Measurements from ENCODE around the gene VWC2. TPM values are rescaled to one million over a fixed set of nuclear protein-coding genes. Genes with fewer than 3 reads are reported as not detected.
"Not testable (repeated sequence)": the region's sequence is repeated elsewhere in the genome, so short reads cannot be mapped to it uniquely, and the experiment has no call there.

The VWC2 gene
- total RNA-seq, 1 donor from 2014 or later: 0.10 TPM

- no peak for DNase-seq
Observed at GRCh38 chr7:49787980-49788379, 14.5 kb downstream of the VWC2 start.

GRCh38 chr7:49788455-49789059 lies 15.1 kb downstream of the VWC2 start:
- no peak for DNase-seq

DNA sequence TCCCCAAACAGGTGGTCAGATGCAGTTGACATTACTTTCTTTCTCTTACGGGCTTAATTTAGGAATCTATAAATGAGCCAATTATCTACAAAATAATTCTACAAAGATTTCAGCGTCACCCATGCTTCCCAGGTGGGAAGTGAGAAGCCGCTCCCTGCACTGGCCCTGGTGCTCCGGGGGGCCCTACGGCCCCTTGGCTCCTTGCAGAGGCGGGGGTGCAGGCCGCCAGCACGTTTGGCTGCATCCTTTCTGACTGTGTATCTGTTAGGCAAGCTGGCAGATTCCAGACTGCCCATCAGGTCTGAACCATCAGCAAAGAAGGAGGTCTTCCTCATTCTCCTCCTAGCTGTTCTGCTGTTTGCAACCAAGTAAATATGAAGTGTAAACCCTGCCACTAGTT lies 16.3 kb downstream of the VWC2 start:
- no peak for DNase-seq

GRCh38 chr7:49790209-49790608 lies 16.8 kb downstream of the VWC2 start:
- no peak for DNase-seq

- peak; percentile 57 for DNase-seq
Observed at GRCh38 chr7:49791088-49791741, 17.8 kb downstream of the VWC2 start.

- DNase-seq: no peak
Observed at GRCh38 chr7:49797987-49798660, 24.7 kb downstream of the VWC2 start.

DNA sequence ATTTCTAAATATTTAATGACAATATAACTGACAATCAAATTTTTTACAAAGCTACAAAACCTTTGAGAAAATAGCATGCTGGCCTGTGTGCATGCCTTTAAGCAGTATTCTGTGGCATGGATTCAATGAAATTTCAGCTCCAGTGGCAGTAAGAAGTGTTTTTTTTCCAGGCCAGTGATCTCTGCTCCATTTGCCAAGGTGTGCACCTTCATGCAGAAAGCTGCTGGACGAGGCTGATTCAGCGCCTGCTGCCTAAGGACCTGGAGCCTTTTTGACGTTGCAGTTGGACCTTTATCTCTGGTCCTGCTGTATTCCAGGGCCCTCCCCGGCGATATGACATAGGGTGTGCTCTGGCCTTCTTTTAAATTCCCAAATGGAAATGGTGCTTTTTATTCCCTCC lies 26.6 kb downstream of the VWC2 start:
- no peak for DNase-seq

DNA sequence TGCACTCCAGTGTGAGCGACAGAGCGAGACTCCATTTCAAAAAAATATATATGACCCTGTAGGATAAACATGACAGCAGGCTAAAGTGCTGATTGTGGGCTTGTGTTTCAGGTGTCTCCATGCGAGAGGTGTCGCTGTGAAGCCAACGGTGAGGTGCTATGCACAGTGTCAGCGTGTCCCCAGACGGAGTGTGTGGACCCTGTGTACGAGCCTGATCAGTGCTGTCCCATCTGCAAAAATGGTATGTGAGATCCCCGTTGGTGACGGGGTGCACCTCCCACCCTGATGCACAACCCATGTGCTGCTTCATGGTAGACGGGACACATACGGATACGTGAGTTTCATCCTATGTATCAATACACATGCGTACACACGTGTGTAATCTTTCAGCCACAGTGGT lies 29.2 kb downstream of the VWC2 start:
- DNase-seq: no peak

GRCh38 chr7:49803812-49804211 lies 30.4 kb downstream of the VWC2 start:
- DNase-seq: no peak

- DNase-seq: no peak
Observed at GRCh38 chr7:49805371-49806007, 32.1 kb downstream of the VWC2 start.

- DNase-seq: no peak
Observed at GRCh38 chr7:49812534-49812933, 39.1 kb downstream of the VWC2 start.

DNA sequence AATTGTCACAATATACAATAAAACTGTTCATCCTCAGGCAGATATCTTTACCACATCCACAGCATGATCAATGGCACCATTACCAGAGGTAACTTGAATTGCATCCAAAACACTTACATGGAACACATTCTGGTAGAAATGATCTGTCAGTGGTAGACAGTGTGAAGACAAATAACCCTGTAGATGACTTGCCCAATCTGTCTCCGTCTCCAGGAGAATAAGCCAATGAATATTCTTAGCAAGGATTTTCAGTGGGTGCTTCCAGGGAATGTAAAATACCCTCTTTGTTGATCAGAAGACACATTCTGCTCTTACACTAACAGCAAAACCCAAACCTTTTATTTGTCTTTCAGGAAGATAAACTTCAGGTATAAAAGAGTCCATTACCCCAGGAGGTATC lies 43.8 kb downstream of the VWC2 start:
- DNase-seq: no peak

- DNase-seq: no peak
Observed at GRCh38 chr7:49821181-49821580, 47.7 kb downstream of the VWC2 start.

GRCh38 chr7:49822856-49823255 lies 49.4 kb downstream of the VWC2 start:
- DNase-seq: peak; percentile 59

GRCh38 chr7:49823566-49823965 lies 50.1 kb downstream of the VWC2 start:
- no peak for DNase-seq

DNA sequence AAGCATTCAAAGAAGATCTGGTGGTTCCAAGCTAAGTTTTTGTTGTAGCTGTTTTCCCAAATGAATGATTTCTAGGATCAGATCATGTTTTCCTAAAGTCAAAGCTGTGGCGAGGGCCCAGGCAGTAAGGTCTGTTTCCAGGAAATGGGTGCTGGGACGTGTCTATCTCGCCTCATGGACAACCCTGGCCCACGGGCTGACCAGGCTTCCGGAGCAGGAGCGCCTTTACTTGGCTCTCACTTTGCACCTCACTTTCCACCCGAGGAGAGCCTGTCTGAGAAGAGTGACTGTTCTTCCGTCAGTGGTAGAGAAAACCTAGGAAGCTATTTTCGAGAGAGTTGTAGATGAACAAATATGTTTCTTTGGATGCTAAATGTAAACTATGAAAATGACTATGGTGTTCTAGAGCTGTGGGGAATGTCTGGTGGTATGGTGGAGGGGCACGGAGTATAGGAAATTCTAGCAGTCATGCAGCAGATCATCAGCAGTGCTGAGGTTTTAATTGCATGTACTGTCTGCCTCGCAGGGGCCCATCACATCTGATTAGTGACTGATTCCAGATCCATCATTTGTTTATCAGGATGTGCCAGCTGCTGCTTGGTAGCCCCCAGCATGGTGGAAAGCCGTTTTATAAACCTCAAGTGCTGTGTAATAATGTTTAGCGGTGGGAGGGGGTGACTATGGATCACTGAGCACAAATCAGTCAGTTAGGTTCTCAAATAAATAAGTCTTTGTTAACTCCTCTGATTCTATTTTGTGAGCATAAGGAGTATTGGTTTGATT lies 66.6 kb downstream of the VWC2 start:
- no peak for DNase-seq

- peak; percentile 50 for DNase-seq
Observed at GRCh38 chr7:49840751-49841405, 67.4 kb downstream of the VWC2 start.

- no peak for DNase-seq
Observed at GRCh38 chr7:49845626-49846025, 72.2 kb downstream of the VWC2 start.

- no peak for DNase-seq
Observed at GRCh38 chr7:49848211-49848841, 74.9 kb downstream of the VWC2 start.

DNA sequence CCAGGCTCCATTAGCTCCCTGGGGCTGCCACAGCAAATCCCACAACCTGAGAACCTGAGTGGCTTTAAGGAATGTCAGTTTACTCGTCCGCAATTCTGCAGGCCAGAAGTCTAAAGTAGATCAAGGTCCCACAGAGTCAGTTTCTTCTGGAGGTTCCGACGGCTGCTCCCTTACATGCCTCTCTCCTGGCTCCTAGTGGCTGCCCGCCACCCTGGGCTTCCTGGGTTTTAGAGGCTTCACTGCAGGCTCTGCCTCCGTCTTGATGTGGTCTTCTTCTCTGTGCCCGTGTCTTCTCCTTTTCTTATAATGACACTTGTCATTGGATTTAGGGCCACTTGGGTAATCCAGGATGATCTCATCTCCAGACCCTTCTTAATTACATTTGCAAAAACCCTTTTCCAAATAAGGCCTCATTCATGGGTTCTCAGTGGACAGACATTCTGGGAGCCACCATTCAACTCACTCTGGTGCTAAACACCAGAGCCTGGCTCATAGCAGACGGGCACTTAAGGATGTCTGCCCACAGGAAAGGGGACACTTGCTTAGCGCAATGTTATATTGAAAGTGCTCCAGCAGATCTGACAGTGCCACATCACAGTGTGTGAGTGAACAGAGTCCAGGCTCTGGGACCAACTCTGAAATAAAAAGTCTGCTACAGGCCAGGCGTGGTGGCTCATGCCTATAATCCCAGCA lies 77.6 kb downstream of the VWC2 start:
- no peak for DNase-seq

DNA sequence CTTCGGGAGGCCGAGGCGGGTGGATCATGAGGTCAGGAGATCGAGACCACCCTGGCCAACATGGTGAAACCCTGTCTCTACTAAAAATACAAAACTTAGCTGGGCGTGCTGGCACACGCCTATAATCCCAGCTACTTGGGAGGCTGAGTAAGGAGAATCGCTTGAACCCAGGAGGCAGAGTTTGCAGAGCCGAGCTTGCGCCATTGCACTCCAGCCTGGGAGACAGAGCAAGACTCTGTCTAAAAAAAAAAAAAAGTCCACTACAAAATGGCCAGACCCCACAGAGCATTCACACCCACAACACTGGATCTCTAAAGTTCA lies 78.1 kb downstream of the VWC2 start:
- not testable (repeated sequence) for DNase-seq

Measured in tongue (tissue), 2 donors.